HG03175 (cell line): Measurements from ENCODE around the gene NBPF10.
"Not testable (repeated sequence)": the region's sequence is repeated elsewhere in the genome, so short reads cannot be mapped to it uniquely, and the experiment has no call there.

Source experiments
- ATAC-seq: cut with Tn5 transposase; IDR thresholded peaks from one replicate; pipeline ENCODE4 v1.9.1; 2021; ENCODE audit warnings: mild to moderate bottlenecking, moderate library complexity; ENCODE audit not compliant: unreplicated experiment

Gene NBPF10

GRCh38 chr1:146144465-146144864 is at the start of gene NBPF10:
Gene NBPF10 (minus strand): TSS chr1:146144804. CDS start chr1:146144769, 35 bp downstream.
- not testable (repeated sequence) for ATAC-seq

- not testable (repeated sequence) for ATAC-seq
Measured at GRCh38 chr1:146174531-146174930, 29.9 kb upstream of the NBPF10 start.

GRCh38 chr1:146167740-146168139 is 23.1 kb upstream of the NBPF10 start:
- ATAC-seq, result not testable (repeated sequence)

- not testable (repeated sequence) for ATAC-seq
Measured at GRCh38 chr1:146167273-146167672, 22.7 kb upstream of the NBPF10 start.
